Stomach (tissue), 4 donors: ENCODE results near the gene DLL4.

Source experiments
- EP300 ChIP-seq: sonication (generic); formaldehyde crosslinking; IDR thresholded peaks from one replicate; pipeline ENCODE4 v1.6.1; 2017; ENCODE audit warnings: antibody characterized with exemption
- POLR2A ChIP-seq, 4 donors: fragments of 450-650 bp; IDR thresholded peaks; one replicate each; pipeline ENCODE4 v1.6.1; 2016; ENCODE audit warnings: antibody characterized with exemption in 4 of 4, control low read depth in 2 of 4, mild to moderate bottlenecking in 1 of 4, moderate library complexity in 1 of 4
- POLR2AphosphoS5 ChIP-seq, 3 donors: sonication (generic); formaldehyde crosslinking; IDR thresholded peaks; one replicate each; pipeline ENCODE4 v1.6.1; 2016; ENCODE audit warnings: antibody characterized with exemption in 3 of 3
- TF ChIP-seq, protein P1 (sequence below), 7 experiments: fragments of 450-650 bp in 4 of 7; fragments of 200-600 bp in 3 of 7; sonication (generic) in 3 of 7; IDR thresholded peaks; one replicate each; pipeline ENCODE4 v1.5.1; 2016 to 2019; ENCODE audit warnings: antibody characterized with exemption in 7 of 7, control low read depth in 2 of 7, mild to moderate bottlenecking in 1 of 7

DNA sequence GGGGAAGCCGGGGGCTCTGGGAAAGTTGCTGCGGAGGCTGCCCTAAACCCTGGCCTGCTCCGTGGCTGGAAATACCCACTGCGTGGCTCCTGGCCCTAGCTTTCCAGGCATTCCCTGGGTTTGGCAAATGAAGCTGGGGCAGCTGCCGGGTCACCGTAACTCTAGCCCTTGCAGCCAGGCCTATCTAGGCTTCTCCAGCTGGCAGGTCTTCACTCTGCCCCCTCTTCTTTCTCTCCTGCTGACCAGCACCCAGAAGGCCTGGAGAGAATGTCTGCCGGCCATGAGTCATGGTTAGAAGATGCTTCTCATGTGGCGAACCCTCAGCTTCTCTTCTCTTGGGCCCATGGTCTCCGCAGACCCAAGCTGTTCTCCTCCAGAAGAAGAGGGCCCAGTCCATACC lies 5.6 kb upstream of the DLL4 start:
- TF ChIP-seq, protein P1, sequence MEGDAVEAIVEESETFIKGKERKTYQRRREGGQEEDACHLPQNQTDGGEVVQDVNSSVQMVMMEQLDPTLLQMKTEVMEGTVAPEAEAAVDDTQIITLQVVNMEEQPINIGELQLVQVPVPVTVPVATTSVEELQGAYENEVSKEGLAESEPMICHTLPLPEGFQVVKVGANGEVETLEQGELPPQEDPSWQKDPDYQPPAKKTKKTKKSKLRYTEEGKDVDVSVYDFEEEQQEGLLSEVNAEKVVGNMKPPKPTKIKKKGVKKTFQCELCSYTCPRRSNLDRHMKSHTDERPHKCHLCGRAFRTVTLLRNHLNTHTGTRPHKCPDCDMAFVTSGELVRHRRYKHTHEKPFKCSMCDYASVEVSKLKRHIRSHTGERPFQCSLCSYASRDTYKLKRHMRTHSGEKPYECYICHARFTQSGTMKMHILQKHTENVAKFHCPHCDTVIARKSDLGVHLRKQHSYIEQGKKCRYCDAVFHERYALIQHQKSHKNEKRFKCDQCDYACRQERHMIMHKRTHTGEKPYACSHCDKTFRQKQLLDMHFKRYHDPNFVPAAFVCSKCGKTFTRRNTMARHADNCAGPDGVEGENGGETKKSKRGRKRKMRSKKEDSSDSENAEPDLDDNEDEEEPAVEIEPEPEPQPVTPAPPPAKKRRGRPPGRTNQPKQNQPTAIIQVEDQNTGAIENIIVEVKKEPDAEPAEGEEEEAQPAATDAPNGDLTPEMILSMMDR (IDR thresholded peaks at IDR 0.05) = no peak
- TF ChIP-seq EP300 = no peak
- no peak for TF ChIP-seq POLR2A (IDR thresholded peaks at IDR 0.05)
- no peak for TF ChIP-seq POLR2AphosphoS5 (IDR thresholded peaks at IDR 0.05)
